Astrocyte of the spinal cord (primary cell): ENCODE results near the gene PRKAA2.

ENCODE experiments used
- DNase-seq: peaks from one replicate; pipeline ENCODE4 v3.0.0; 2011; ENCODE audit warnings: low read depth, low spot score
- H3K4me3 ChIP-seq: 2 replicates; pipeline ENCODE4 v1.5.1; 2011; ENCODE audit warnings: low read depth, mild to moderate bottlenecking, low read length, moderate library complexity
- in situ Hi-C: cut with HindIII; loops from 2 replicates; pipeline ENCODE4 v1.10.0; 2017; ENCODE audit warnings: low sequenced_read_pairs
- TF ChIP-seq, protein P1 (sequence below): IDR thresholded peaks from 2 replicates; pipeline ENCODE4 v1.5.1; 2012; ENCODE audit warnings: low read depth, mild to moderate bottlenecking, low read length, inconsistent platforms

PRKAA2 gene

DNA sequence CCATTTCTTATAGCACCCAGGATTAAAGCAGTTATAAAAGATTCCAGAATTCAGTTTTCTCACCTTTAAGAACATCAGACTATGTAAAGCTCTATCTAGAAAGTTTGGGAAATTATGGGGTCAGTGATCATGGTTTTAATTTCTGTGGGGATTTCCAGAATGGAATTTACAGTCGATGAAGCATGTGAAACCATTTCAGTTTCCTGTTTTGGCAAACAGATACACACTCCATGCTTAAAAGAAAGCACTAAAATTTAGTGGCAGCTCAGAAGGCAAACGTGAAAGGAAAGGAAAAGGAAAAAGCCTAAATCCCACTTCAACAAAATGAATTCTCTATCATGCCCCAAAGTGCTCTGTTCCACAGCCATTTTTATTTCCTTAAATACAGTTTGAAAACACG is 113.7 kb downstream of the PRKAA2 start:
- no peak for DNase-seq
- in situ Hi-C loops: no loop called here
- H3K4me3 ChIP-seq: no peak overlapping the region
- TF ChIP-seq, protein P1, sequence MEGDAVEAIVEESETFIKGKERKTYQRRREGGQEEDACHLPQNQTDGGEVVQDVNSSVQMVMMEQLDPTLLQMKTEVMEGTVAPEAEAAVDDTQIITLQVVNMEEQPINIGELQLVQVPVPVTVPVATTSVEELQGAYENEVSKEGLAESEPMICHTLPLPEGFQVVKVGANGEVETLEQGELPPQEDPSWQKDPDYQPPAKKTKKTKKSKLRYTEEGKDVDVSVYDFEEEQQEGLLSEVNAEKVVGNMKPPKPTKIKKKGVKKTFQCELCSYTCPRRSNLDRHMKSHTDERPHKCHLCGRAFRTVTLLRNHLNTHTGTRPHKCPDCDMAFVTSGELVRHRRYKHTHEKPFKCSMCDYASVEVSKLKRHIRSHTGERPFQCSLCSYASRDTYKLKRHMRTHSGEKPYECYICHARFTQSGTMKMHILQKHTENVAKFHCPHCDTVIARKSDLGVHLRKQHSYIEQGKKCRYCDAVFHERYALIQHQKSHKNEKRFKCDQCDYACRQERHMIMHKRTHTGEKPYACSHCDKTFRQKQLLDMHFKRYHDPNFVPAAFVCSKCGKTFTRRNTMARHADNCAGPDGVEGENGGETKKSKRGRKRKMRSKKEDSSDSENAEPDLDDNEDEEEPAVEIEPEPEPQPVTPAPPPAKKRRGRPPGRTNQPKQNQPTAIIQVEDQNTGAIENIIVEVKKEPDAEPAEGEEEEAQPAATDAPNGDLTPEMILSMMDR: no peak
